ENCODE measurements around the gene LGALS1.

GRCh38 chr22:37679670-37680069 lies 4.2 kb downstream of the LGALS1 start:
- TF ChIP-seq CTCF (conservative IDR thresholded peaks at IDR 0.05; ENCODE audit: low read depth, low read length) = no peak
- no peak for TF ChIP-seq EZH2 (IDR thresholded peaks at IDR 0.05; ENCODE audit: low read length, unreplicated experiment)
- no peak for TF ChIP-seq EZH2phosphoT487 (IDR thresholded peaks at IDR 0.05; ENCODE audit: borderline replicate concordance, low read length)
